B cell (primary cell): Measurements from ENCODE around the gene HNRNPK. TPM values are rescaled to one million over a fixed set of nuclear protein-coding genes. Genes with fewer than 3 reads are reported as not detected.

Source experiments
- ATAC-seq: fragments of 200-7000 bp; cut with Tn5 transposase; one replicate; pipeline ENCODE4 v1.10.0; 2021; ENCODE audit warnings: low read depth, mild to moderate bottlenecking, moderate number of reproducible peaks, moderate library complexity
- CTCF ChIA-PET: fragments of 350-600 bp; sonication (Branson Sonifier 250); formaldehyde crosslinking; loops from one replicate; lab custom pipeline; 2021; ENCODE audit warnings: antibody characterized with exemption, inconsistent platforms; lab: Charles Lee
- POLR2A ChIA-PET: fragments of 350-600 bp; sonication (Branson Sonifier 250); formaldehyde crosslinking; loops from one replicate; lab custom pipeline; 2021; ENCODE audit warnings: antibody characterized with exemption; lab: Charles Lee
- DNase-seq: peaks from one replicate; pipeline ENCODE4 v3.0.0; 2013
- H2AFZ ChIP-seq: 2 replicates; pipeline ENCODE4 v1.6.1; 2012; ENCODE audit warnings: mild to moderate bottlenecking, low read depth, low read length; ENCODE audit not compliant: insufficient read depth, poor library complexity, severe bottlenecking
- H3K27ac ChIP-seq, 2 donors: 1 replicate in 1 of 2; 2 replicates in 1 of 2; pipeline ENCODE4 v1.5.1; 2012 to 2013; ENCODE audit warnings: low read length in 2 of 2, mild to moderate bottlenecking in 2 of 2, moderate library complexity in 1 of 2
- H3K27me3 ChIP-seq, 4 experiments: fragments of 200-600 bp in 1 of 4; sonication (generic) in 1 of 4; replicated peaks in 1 of 4; 1 replicate in 2 of 4; 2 replicates in 2 of 4; pipeline versions ENCODE4 v1.6.1 to v1.7.0; 2013 to 2016; ENCODE audit warnings: low read length in 3 of 4, mild to moderate bottlenecking in 2 of 4, mixed read lengths in 1 of 4, moderate library complexity in 1 of 4; ENCODE audit not compliant: insufficient read depth in 4 of 4, control insufficient read depth in 3 of 4; ENCODE audit errors: control extremely low read depth in 1 of 4
- H3K36me3 ChIP-seq, 2 experiments: replicated peaks in 1 of 2; 1 replicate in 1 of 2; 2 replicates in 1 of 2; pipeline versions ENCODE4 v1.6.1 to v1.7.1; 2013; ENCODE audit warnings: low read length in 1 of 2; ENCODE audit not compliant: insufficient read depth in 2 of 2, control insufficient read depth in 1 of 2; ENCODE audit errors: control extremely low read depth in 1 of 2, extremely low read depth in 1 of 2
- H3K4me1 ChIP-seq, 2 donors: fragments of 200-600 bp in 1 of 2; sonication (generic) in 1 of 2; 1 replicate in 1 of 2; 2 replicates in 1 of 2; pipeline versions ENCODE4 v1.5.1 to v1.6.1; 2013 to 2017; ENCODE audit warnings: low read length in 2 of 2; ENCODE audit not compliant: control insufficient read depth in 2 of 2, insufficient read depth in 2 of 2
- H3K4me2 ChIP-seq: replicated peaks from 2 replicates; pipeline ENCODE3; 2012; ENCODE audit warnings: mild to moderate bottlenecking, low read depth, low read length; ENCODE audit not compliant: poor library complexity, severe bottlenecking
- H3K4me3 ChIP-seq, 5 experiments: fragments of 200-600 bp in 1 of 5; sonication (generic) in 1 of 5; 1 replicate in 3 of 5; 2 replicates in 2 of 5; pipeline versions ENCODE4 v1.5.1 to v1.7.0; 2011 to 2016; ENCODE audit warnings: low read length in 4 of 5, mild to moderate bottlenecking in 4 of 5, low read depth in 2 of 5, control low read depth in 1 of 5, moderate library complexity in 1 of 5; ENCODE audit not compliant: insufficient read depth in 1 of 5; ENCODE audit errors: control extremely low read depth in 1 of 5, extremely low read depth in 1 of 5
- H3K79me2 ChIP-seq: fragments of 200-600 bp; sonication (generic); one replicate; pipeline ENCODE4 v1.6.0; 2016; ENCODE audit warnings: low read length; ENCODE audit not compliant: control insufficient read depth, insufficient read depth
- H3K9ac ChIP-seq: fragments of 200-600 bp; sonication (generic); 2 replicates; pipeline ENCODE4 v1.6.1; 2017; ENCODE audit warnings: mild to moderate bottlenecking, low read length, moderate library complexity
- H3K9me3 ChIP-seq, 3 donors: one replicate each; pipeline versions ENCODE4 v1.6.1 to v1.7.1; 2013; ENCODE audit warnings: low read length in 2 of 3; ENCODE audit not compliant: control insufficient read depth in 2 of 3, insufficient read depth in 1 of 3; ENCODE audit errors: control extremely low read depth in 1 of 3
- H4K20me1 ChIP-seq: 2 replicates; pipeline ENCODE4 v1.6.0; 2012; ENCODE audit warnings: mild to moderate bottlenecking, low read length; ENCODE audit not compliant: insufficient read depth, control insufficient read depth, poor library complexity, severe bottlenecking
- H3K27ac Mint-ChIP-seq: one replicate; pipeline ENCODE4 v1.8.0; 2021; ENCODE audit warnings: mixed read lengths
- H3K27me3 Mint-ChIP-seq: one replicate; pipeline ENCODE4 v1.8.0; 2021; ENCODE audit warnings: mixed read lengths
- H3K4me1 Mint-ChIP-seq: one replicate; pipeline ENCODE4 v1.8.0; 2021; ENCODE audit warnings: mixed read lengths
- H3K4me3 Mint-ChIP-seq: one replicate; pipeline ENCODE4 v1.8.0; 2021; ENCODE audit warnings: mixed read lengths
- H3K9me3 Mint-ChIP-seq: one replicate; pipeline ENCODE4 v1.8.0; 2022; ENCODE audit warnings: mixed read lengths; ENCODE audit not compliant: insufficient read depth
- CTCF ChIP-seq: fragments of 200-600 bp; IDR thresholded peaks from one replicate; pipeline ENCODE4 v1.8.0; 2022; ENCODE audit warnings: antibody characterized with exemption, mild to moderate bottlenecking
- EZH2 ChIP-seq: IDR thresholded peaks from 2 replicates; pipeline ENCODE4 v1.6.1; 2012; ENCODE audit warnings: borderline replicate concordance, low read depth, mild to moderate bottlenecking, moderate library complexity, low read length; ENCODE audit not compliant: insufficient read depth, poor library complexity, severe bottlenecking
- WGBS: methylation state at CpG from one replicate; pipeline ENCODE4 v1.1.5; 2013; ENCODE audit warnings: missing lambda C conversion rate; ENCODE audit not compliant: insufficient coverage; 5-methylcytosine and 5-hydroxymethylcytosine counted together
- intact Hi-C: fragments of 100-400 bp; cut with micrococcal nuclease; formaldehyde crosslinking; loops from one replicate; pipeline ENCODE4 v1.10.0; 2022
- polyA plus RNA-seq: library from polyadenylated mRNA; depleted of rRNA; stranded (reverse); fragments of >200 nt; gene quantifications from 2 replicates; pipeline ENCODE4 v1.2.3, GENCODE V29; 2012
- total RNA-seq, 2 donors: library from RNA; stranded (reverse); fragments of 120-200 nt in 1 of 2; gene quantifications; 1 replicate in 1 of 2; 2 replicates in 1 of 2; pipeline versions ENCODE4 v1.2.3 to v1.2.4, GENCODE V29; 2013 to 2022

The HNRNPK gene
- total and polyA plus RNA-seq, 2 donors (not counting 1 experiment from before 2014, with no cell fraction given) = 210 to 524 TPM

- no peak for DNase-seq
- Mint-ChIP-seq H3K4me3 (no peak overlapping the region), H3K9me3 (no peaks in the 10 kb centered on the region), H3K27me3 (no peaks in the 10 kb centered on the region), H3K4me1 (peaks cover 14% of the 10 kb centered on the region), H3K27ac (no peak overlapping the region)
- Histone ChIP-seq H3K27ac (no peak overlapping the region), H3K79me2 (peaks cover 30% of the 10 kb centered on the region), H3K9ac (no peak overlapping the region), H3K4me1 (peaks cover 0 to 11% of the 10 kb centered on the region in 2 donors), H3K36me3 (peaks cover 0 to 13% of the 10 kb centered on the region in 2 experiments), H4K20me1 (no peaks in the 10 kb centered on the region), H2AFZ (no peak overlapping the region), H3K9me3 (no peaks in the 10 kb centered on the region), H3K4me3 (no peak overlapping the region), H3K4me2 (no peak overlapping the region), H3K27me3 (no peaks in the 10 kb centered on the region)
- no peak for ATAC-seq
- intact Hi-C loops = no loop called here
- no CpG with 5 or more reads among the region's 2 CpGs for WGBS
- TF ChIP-seq CTCF = no peak
- TF ChIP-seq EZH2 = no peak
- ChIA-PET CTCF (no interaction called here), POLR2A (no interaction called here)
Measured at GRCh38 chr9:83999141-83999918, 19.3 kb upstream of the HNRNPK start.

- WGBS = 92% methylated on average over 3 of the region's 4 CpGs
- TF ChIP-seq CTCF = no peak
- TF ChIP-seq EZH2 = no peak
- intact Hi-C loops = no loop called here
- Histone ChIP-seq H3K4me3 (no peak overlapping the region), H3K9ac (no peak overlapping the region), H3K27ac (no peak overlapping the region), H3K79me2 (peaks cover 40% of the 10 kb centered on the region), H3K4me1 (no peaks in the 10 kb centered on the region), H2AFZ (no peak overlapping the region), H3K4me2 (no peak overlapping the region), H3K9me3 (no peaks in the 10 kb centered on the region), H4K20me1 (no peaks in the 10 kb centered on the region), H3K36me3 (peaks cover 0 to 9% of the 10 kb centered on the region in 2 experiments), H3K27me3 (no peaks in the 10 kb centered on the region)
- H3K4me1 Mint-ChIP-seq = peaks cover 1% of the 10 kb centered on the region
- no peaks in the 10 kb centered on the region for H3K27me3 Mint-ChIP-seq
- H3K27ac Mint-ChIP-seq = no peak overlapping the region
- ATAC-seq = no peak
- no peak for DNase-seq
- no peak overlapping the region for H3K4me3 Mint-ChIP-seq
- H3K9me3 Mint-ChIP-seq = no peaks in the 10 kb centered on the region
- ChIA-PET POLR2A (no interaction called here), CTCF (interaction anchor here (1.0 kb wide), 1 partner anchor 177 kb away, joined by 4 read pairs; no protein-coding TSS in a partner anchor)
Measured at GRCh38 chr9:83996126-83996525, 16.1 kb upstream of the HNRNPK start.
